ENCODE data around the gene RMI2. TPM values are rescaled to one million over a fixed set of nuclear protein-coding genes. Genes with fewer than 3 reads are reported as not detected.

The RMI2 gene
- polyA plus RNA-seq, 1 donor (not counting 4 experiments of a cell fraction or from before 2014, with no cell fraction given) = 6.8 TPM

DNA sequence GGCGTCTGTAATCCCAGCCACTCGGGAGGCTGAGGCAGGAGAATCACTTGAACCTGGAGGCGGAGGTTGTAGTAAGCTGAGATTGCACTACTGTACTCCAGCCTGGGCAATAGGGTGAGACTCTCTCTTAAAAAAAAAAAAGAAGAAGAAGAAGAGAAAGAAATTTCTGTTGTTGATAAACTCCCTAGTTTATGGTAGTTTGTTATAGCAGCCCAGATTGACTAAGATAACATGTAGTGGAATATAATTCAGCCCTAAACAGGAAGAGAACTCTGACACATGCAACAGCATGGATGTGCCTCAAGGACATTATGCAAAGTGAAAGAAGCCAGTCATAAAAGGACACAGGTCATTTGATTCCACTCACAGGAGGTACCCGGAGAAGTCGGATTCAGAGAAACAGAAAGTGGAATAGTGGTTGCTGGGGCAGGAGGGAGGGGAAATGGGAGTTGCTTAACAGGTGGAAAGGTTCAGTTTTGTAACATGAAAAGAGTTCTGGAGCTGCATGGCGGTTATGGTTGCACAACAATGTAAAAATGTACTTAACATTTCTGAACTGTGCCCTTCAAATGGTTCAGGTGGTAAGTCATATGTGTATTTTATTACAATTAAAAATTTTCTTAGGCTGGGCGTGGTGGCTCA lies 38.1 kb upstream of the RMI2 start:
- DNase-seq (ENCODE audit: low read depth, low spot score) (no peak), FAIRE-seq (no peak)
- no peak overlapping the region for H3K4me3 ChIP-seq (ENCODE audit: control insufficient read depth in 2 of 3, extremely low read depth in 1 of 3, insufficient read depth in 2 of 3, low read depth in 1 of 3, low read length in 3 of 3)
- no peaks in the 10 kb centered on the region for H3K27me3 ChIP-seq (ENCODE audit: control insufficient read depth, extremely low read depth, insufficient read depth, low read length)
- no peaks in the 10 kb centered on the region for H4K20me1 ChIP-seq (ENCODE audit: control insufficient read depth, extremely low read depth, insufficient read depth, low read length)
- H3K9ac ChIP-seq (ENCODE audit: control insufficient read depth, extremely low read depth, insufficient read depth, low read length) = no peak overlapping the region
- H3K4me1 ChIP-seq (ENCODE audit: control insufficient read depth, extremely low read depth, insufficient read depth, low read length) = peaks cover 3% of the 10 kb centered on the region
- TF ChIP-seq, protein P1, sequence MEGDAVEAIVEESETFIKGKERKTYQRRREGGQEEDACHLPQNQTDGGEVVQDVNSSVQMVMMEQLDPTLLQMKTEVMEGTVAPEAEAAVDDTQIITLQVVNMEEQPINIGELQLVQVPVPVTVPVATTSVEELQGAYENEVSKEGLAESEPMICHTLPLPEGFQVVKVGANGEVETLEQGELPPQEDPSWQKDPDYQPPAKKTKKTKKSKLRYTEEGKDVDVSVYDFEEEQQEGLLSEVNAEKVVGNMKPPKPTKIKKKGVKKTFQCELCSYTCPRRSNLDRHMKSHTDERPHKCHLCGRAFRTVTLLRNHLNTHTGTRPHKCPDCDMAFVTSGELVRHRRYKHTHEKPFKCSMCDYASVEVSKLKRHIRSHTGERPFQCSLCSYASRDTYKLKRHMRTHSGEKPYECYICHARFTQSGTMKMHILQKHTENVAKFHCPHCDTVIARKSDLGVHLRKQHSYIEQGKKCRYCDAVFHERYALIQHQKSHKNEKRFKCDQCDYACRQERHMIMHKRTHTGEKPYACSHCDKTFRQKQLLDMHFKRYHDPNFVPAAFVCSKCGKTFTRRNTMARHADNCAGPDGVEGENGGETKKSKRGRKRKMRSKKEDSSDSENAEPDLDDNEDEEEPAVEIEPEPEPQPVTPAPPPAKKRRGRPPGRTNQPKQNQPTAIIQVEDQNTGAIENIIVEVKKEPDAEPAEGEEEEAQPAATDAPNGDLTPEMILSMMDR (optimal IDR thresholded peaks at IDR 0.05 in 1 of 3, IDR thresholded peaks at IDR 0.05 in 1 of 3, conservative IDR thresholded peaks at IDR 0.05 in 1 of 3; ENCODE audit: extremely low read depth in 1 of 3, insufficient read depth in 2 of 3, low read length in 3 of 3) = no peak
- TF ChIP-seq EZH2 (IDR thresholded peaks at IDR 0.05; ENCODE audit: low read length) = no peak
- H3K36me3 ChIP-seq (ENCODE audit: control insufficient read depth in 2 of 2, extremely low read depth in 1 of 2, insufficient read depth in 2 of 2, low read length in 2 of 2) = no peaks in the 10 kb centered on the region
- H3K79me2 ChIP-seq (ENCODE audit: control insufficient read depth, insufficient read depth, low read length) = no peaks in the 10 kb centered on the region
- H3K27ac ChIP-seq (ENCODE audit: control insufficient read depth, insufficient read depth, low read length) = no peak overlapping the region
- dilution Hi-C loops (cut with MboI; ENCODE audit: extremely low pct_ligation_motif_present, low sequenced_read_pairs) = no loop called here
- H3K9me1 ChIP-seq (ENCODE audit: control insufficient read depth, extremely low read depth, insufficient read depth, low read length) = no peaks in the 10 kb centered on the region
- H3K4me2 ChIP-seq (ENCODE audit: control insufficient read depth, extremely low read depth, insufficient read depth, low read depth, low read length) = no peak overlapping the region
- H2AFZ ChIP-seq (ENCODE audit: control insufficient read depth, low read length) = no peak overlapping the region
- H3K9me3 ChIP-seq (ENCODE audit: control insufficient read depth, low read depth, low read length) = no peaks in the 10 kb centered on the region

- Histone ChIP-seq H3K4me2 (ENCODE audit: control insufficient read depth, extremely low read depth, insufficient read depth, low read depth, low read length) (no peak overlapping the region), H4K20me1 (ENCODE audit: control insufficient read depth, extremely low read depth, insufficient read depth, low read length) (no peaks in the 10 kb centered on the region), H3K36me3 (ENCODE audit: control insufficient read depth in 2 of 2, extremely low read depth in 1 of 2, insufficient read depth in 2 of 2, low read length in 2 of 2) (no peaks in the 10 kb centered on the region), H3K4me3 (ENCODE audit: control insufficient read depth in 2 of 3, extremely low read depth in 1 of 3, insufficient read depth in 2 of 3, low read depth in 1 of 3, low read length in 3 of 3) (no peak overlapping the region), H3K4me1 (ENCODE audit: control insufficient read depth, extremely low read depth, insufficient read depth, low read length) (peaks cover 8% of the 10 kb centered on the region), H3K27me3 (ENCODE audit: control insufficient read depth, extremely low read depth, insufficient read depth, low read length) (no peaks in the 10 kb centered on the region), H2AFZ (ENCODE audit: control insufficient read depth, low read length) (no peak overlapping the region), H3K9ac (ENCODE audit: control insufficient read depth, extremely low read depth, insufficient read depth, low read length) (no peak overlapping the region), H3K79me2 (ENCODE audit: control insufficient read depth, insufficient read depth, low read length) (no peaks in the 10 kb centered on the region), H3K9me3 (ENCODE audit: control insufficient read depth, low read depth, low read length) (no peaks in the 10 kb centered on the region), H3K9me1 (ENCODE audit: control insufficient read depth, extremely low read depth, insufficient read depth, low read length) (no peaks in the 10 kb centered on the region), H3K27ac (ENCODE audit: control insufficient read depth, insufficient read depth, low read length) (no peak overlapping the region)
- dilution Hi-C loops (cut with MboI; ENCODE audit: extremely low pct_ligation_motif_present, low sequenced_read_pairs) = no loop called here
- no peak for DNase-seq (ENCODE audit: low read depth, low spot score)
- no peak for TF ChIP-seq EZH2 (IDR thresholded peaks at IDR 0.05; ENCODE audit: low read length)
- TF ChIP-seq, protein P1 (optimal IDR thresholded peaks at IDR 0.05 in 1 of 3, IDR thresholded peaks at IDR 0.05 in 1 of 3, conservative IDR thresholded peaks at IDR 0.05 in 1 of 3; ENCODE audit: extremely low read depth in 1 of 3, insufficient read depth in 2 of 3, low read length in 3 of 3) = no peak
- FAIRE-seq = no peak
These were observed 37.4 kb upstream of the RMI2 start for GRCh38 chr16:11307639-11308492.
